GM21786 (cell line): ENCODE results near the gene TMEM271.
"Not testable (repeated sequence)": the region's sequence is repeated elsewhere in the genome, so short reads cannot be mapped to it uniquely, and the experiment has no call there.

Experiments used
- ATAC-seq: cut with Tn5 transposase; IDR thresholded peaks from one replicate; pipeline ENCODE4 v1.9.1; 2021; ENCODE audit not compliant: unreplicated experiment

TMEM271 gene

GRCh38 chr4:610411-611261, 34.5 kb upstream of the TMEM271 start:
- no peak for ATAC-seq

DNA sequence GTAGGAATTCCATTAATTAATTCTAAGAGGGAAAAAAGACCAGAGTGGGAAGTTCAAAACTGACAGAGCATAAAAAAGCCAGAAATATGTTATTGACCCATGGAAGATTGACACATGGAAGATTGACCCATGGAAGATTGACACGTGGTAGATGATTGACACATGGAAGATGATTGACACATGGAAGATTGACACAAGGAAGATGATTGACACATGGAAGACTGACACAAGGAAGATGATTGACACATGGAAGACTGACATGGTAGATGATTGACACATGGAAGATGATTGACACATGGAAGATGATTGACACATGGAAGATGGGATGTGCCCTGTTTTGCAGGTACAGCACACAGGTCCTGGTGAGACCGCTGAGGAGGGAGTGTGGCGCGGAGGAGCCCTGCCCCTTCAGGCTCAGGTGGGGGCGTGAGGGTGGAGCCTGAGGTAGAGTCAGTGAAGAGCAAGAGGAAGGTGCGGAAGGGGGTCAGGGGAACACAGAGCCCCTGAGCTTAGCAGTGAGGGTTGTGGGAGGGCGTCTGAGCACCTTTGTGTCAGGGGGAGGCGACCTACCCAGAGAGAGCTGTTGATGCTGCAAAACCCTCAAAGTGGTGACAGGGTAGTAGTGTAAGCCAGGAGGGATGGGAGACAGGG, 33.4 kb upstream of the TMEM271 start:
- ATAC-seq, result no peak

- ATAC-seq, result no peak
These were observed 32.1 kb upstream of the TMEM271 start for GRCh38 chr4:608236-608635.

GRCh38 chr4:605702-606425, 29.8 kb upstream of the TMEM271 start:
- no peak for ATAC-seq

- ATAC-seq, result no peak
These were observed 28.0 kb upstream of the TMEM271 start for GRCh38 chr4:604131-604530.

DNA sequence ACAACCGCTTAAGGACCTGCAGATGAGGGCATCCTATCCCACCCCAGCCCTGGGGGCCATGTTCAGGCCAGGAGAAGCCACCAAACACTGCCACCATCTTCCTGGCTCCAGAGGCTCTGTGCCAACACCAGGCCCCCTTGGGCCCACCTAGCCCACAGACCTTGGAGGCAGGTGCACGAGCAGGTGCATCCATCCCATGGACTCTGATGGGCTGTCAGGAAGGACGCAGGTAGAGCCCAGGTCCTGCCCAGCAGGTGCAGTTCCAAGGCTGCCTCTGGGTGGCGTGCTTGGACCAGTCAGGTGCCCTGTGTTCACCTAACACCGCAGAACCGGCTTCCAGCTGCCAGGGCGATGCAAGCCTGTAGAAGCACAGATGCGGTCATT, 26.5 kb upstream of the TMEM271 start:
- no peak for ATAC-seq

DNA sequence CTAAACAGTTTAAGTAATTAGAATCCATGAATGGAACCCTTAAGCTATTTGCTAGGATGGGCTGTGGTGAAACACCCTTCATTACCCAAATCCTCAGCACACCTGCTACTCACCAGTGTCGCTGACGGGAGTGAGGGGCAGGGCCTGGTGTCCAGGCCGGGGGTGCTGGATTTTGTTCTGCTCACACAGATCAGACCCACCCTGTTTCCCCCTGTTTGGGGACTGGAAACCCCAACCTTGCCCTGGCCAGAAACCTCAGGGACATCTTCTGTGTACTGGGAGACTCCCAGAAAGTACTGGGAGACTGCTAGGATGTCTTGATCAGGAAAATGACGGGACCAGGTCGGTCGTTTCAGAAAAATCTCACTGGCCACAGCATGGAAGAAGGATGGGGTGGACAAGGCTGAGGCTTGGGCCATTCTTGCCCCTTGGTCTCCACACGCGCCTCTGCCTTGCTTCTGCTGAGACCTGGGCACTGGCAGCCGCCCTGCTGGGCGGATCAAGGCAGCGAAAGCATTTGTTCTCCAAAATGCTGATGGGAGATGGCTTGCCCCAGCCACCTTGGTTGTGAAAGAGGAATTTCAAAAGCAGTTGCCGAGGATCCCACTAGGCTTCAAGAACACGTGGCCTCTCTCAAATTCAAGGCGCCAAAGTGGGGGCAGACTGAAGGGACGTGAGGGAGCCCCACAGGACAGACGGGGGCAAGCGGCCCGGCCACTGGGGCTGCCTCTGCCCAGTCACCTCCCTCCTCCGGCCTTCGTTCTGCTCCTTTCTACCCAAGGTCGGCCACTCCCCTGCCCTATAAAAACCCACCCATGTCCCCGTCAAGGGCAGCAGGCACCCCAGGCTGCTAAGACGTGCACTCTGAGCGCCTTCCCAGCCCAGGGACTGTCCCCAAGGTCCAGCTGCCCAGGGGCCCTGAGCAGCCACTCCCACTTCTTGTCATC, 25.8 kb upstream of the TMEM271 start:
- no peak for ATAC-seq

DNA sequence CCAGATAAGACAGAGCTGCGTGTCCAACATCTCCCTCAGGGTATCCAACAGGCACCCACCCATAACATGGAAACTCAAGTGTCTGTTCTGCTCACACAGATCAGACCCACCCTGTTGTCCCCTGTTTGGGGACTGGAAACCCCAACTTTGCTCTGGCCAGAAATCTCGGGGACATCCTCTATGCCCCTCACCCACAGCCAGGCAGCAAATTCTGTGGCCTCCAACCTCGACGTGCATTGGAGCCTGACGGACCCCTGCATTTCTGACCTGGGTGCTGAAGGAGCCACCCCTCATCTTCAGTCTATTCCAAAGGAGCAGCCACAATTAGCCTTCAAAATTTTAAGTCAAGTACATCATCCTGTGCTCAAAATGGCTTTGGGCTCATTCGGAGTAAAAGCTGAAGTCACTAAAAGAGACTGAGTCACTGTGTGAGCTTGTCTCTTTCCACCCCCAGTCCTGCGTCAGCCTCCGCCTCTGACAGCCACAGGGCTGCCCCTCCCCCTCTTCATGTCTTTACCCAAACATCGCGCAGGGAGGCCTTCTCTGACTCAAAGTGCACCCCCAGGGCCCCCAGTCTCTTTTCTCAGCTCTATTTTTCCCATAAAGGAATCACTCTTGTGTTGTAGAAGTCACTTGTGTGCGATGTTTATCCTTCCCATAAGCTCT, 24.9 kb upstream of the TMEM271 start:
- no peak for ATAC-seq

GRCh38 chr4:600166-600565, 24.1 kb upstream of the TMEM271 start:
- ATAC-seq, result no peak

- no peak for ATAC-seq
These were observed 22.8 kb upstream of the TMEM271 start for GRCh38 chr4:598925-599324.

- ATAC-seq, result no peak
These were observed 16.9 kb upstream of the TMEM271 start for GRCh38 chr4:592825-593520.

DNA sequence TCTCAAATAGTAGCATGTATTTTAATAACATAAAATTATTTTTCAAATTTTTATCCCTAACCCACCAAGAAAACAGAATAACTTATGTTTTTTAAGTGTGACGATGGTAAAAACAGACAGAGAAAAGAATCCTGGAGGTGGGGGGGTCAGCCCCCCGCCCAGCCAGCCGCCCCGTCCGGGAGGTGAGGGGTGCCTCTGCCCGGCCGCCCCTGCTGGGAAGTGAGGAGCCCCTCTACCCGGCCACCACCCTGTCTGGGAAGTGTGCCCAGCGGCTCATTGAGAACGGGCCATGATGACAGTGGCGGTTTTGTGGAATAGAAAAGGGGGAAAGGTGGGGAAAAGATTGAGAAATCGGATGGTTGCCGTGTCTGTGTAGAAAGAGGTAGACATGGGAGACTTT, 16.1 kb upstream of the TMEM271 start:
- ATAC-seq, result not testable (repeated sequence)

DNA sequence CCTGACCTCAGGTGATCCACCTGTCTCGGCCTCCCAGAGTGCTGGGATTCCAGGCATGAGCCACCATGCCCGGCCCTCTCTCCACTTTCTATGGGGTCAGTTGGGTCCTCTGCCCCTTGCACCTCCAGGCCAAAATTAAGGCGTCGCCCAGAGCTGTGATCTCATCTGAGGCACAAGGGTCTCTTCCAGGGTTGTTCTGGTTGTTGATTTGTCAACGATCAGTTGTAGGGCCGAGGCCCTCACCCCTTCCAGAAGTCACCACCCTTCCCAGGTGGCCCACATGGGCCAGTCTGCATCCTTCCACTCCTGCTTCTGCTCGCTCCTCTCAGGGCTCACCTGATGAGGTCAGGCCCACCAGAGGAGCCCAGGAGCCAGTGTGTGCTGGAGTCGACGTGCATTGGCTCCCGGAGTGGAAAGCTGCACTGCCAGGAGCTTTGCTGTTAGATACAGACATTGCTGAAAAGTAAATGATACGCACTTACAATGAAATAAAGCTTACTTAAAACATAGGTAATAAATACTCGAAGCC, 14.3 kb upstream of the TMEM271 start:
- ATAC-seq, result no peak

- ATAC-seq, result no peak
These were observed 13.3 kb upstream of the TMEM271 start for GRCh38 chr4:589219-589963.

DNA sequence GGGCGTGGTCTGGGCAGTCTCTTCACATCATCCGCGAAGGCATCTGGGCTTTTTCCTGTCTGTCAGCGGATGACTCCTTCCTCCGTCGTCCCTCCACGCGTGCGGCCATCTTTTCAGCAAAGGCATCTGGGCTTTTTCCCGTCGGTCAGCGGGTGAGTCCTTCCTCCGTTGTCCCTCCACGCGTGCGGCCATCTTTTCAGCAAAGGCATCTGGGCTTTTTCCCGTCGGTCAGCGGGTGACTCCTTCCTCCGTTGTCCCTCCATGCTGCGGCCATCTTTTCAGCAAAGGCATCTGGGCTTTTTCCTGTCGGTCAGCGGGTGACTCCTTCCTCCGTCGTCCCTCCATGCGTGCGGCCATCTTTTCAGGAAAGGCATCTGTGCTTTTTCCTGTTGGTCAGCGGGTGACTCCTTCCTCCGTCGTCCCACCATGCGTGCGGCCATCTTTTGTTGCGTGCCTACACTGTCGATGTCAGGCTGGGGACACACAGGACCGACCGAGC, 12.3 kb upstream of the TMEM271 start:
- ATAC-seq, result no peak

DNA sequence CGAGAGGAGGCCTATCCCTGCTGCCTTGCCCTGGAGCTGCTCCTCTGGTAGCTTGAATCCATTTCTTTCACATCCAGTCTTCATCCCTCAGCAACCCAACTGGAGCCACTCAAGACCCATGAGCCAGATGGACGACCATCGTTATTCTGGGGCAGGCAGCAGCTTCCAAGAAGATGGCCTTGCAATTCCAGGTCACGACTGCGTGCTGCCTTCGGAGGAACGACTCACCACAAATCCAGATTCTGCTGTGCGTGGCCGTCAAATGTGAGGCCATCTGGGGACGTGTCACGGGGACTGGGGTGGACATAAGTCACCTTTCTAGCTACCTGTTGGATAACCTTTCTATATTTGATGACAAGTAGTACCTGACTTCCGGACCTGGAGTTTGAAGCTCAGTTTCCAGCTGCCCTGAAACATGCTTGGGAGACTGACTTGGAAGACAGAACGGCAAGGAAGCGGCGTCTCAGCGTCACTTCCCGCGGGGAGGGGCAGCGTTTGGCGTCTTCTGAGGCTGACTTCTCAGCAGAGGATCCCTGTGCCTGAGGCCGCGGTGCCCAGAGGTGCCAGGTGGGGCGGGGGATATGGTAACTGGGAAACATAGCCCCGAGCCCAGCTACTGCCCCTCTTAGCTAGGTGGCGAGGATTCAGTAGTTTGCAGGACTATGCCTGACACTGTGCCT, 11.7 kb upstream of the TMEM271 start:
- ATAC-seq, result no peak

GRCh38 chr4:583820-584219, 7.7 kb upstream of the TMEM271 start:
- ATAC-seq, result no peak

GRCh38 chr4:581753-582361, 5.8 kb upstream of the TMEM271 start:
- no peak for ATAC-seq
